Loucy (cell line): ENCODE data around the gene C3orf20.

ENCODE experiments used
- EZH2phosphoT487 ChIP-seq: fragments of 200-600 bp; IDR thresholded peaks from 2 replicates; pipeline ENCODE4 v1.6.1; 2018; ENCODE audit warnings: antibody characterized with exemption, mild to moderate bottlenecking, moderate library complexity, borderline replicate concordance
- TF ChIP-seq, protein P1 (sequence below): fragments of 200-600 bp; sonication (generic); conservative IDR thresholded peaks from 2 replicates; pipeline ENCODE4 v1.5.1; 2014; ENCODE audit warnings: mild to moderate bottlenecking, antibody characterized with exemption, low read length

DNA sequence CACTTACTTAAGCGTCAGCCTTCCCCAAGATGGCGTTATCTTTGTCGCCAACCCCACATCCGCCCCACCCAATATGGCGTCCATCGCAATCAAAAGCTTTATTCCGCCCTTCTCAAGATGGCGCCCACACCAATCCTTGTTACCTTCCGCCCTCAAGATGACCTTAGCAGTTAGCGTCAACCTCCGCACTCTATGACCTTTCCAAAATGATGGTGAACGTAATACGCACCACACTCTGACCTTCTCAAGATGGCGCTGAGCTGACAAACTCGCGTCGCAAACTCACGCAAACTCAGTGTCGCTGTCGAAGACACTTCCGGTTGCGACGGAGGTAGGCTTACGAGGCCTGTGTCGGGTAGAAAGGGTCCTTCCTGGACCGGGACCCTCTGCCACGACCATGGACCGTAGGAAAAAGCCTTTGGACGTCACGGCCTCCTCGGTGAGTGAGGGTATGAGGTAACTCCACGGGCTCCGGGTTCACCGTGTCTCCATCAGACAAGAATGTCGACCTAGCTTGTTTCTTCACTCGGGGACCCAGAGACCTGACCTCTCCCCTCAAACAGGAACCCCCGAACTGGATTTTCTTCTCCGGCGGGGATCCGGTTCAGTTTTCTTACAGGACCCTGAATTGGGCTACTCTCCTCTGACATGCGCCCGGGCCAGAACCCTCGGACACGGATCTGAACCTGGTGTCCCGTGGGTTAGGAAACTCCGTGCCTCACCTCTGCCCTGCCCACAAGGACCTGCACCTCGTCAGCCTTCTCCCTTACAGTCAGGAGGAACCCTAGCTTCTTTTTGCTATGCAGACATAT, 23.3 kb upstream of the C3orf20 start, which contains the start of gene CCDC174:
- TF ChIP-seq, protein P1, sequence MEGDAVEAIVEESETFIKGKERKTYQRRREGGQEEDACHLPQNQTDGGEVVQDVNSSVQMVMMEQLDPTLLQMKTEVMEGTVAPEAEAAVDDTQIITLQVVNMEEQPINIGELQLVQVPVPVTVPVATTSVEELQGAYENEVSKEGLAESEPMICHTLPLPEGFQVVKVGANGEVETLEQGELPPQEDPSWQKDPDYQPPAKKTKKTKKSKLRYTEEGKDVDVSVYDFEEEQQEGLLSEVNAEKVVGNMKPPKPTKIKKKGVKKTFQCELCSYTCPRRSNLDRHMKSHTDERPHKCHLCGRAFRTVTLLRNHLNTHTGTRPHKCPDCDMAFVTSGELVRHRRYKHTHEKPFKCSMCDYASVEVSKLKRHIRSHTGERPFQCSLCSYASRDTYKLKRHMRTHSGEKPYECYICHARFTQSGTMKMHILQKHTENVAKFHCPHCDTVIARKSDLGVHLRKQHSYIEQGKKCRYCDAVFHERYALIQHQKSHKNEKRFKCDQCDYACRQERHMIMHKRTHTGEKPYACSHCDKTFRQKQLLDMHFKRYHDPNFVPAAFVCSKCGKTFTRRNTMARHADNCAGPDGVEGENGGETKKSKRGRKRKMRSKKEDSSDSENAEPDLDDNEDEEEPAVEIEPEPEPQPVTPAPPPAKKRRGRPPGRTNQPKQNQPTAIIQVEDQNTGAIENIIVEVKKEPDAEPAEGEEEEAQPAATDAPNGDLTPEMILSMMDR: no peak
- TF ChIP-seq EZH2phosphoT487: no peak
